GM18519 (cell line): ENCODE results near the gene HELT.
"Not testable (repeated sequence)": the region's sequence is repeated elsewhere in the genome, so short reads cannot be mapped to it uniquely, and the experiment has no call there.

Experiments
- ATAC-seq: cut with Tn5 transposase; IDR thresholded peaks from one replicate; pipeline ENCODE4 v1.9.1; 2021; ENCODE audit warnings: mild to moderate bottlenecking, moderate library complexity; ENCODE audit not compliant: unreplicated experiment, low FRiP score

HELT gene

GRCh38 chr4:185017964-185018772 lies at the start of gene HELT:
Gene HELT (plus strand): TSS chr4:185018490. CDS start chr4:185018929, 439 bp downstream.
- ATAC-seq, result no peak

GRCh38 chr4:184968784-184969201 lies 49.5 kb upstream of the HELT start:
- no peak for ATAC-seq

- no peak for ATAC-seq
Measured at GRCh38 chr4:184969610-184970009, 48.7 kb upstream of the HELT start.

- ATAC-seq, result no peak
Measured at GRCh38 chr4:184972991-184973390, 45.3 kb upstream of the HELT start.

- not testable (repeated sequence) for ATAC-seq
Measured at GRCh38 chr4:184976348-184976747, 41.9 kb upstream of the HELT start.

- ATAC-seq, result no peak
Measured at GRCh38 chr4:184977747-184978146, 40.5 kb upstream of the HELT start.

- no peak for ATAC-seq
Measured at GRCh38 chr4:184978211-184978610, 40.1 kb upstream of the HELT start.

- ATAC-seq, result no peak
Measured at GRCh38 chr4:184979461-184980124, 38.7 kb upstream of the HELT start.

- ATAC-seq, result no peak
Measured at GRCh38 chr4:184980261-184980660, 38.0 kb upstream of the HELT start.

GRCh38 chr4:184983672-184984356 lies 34.5 kb upstream of the HELT start:
- ATAC-seq, result no peak

GRCh38 chr4:184987493-184988031 lies 30.7 kb upstream of the HELT start:
- ATAC-seq, result no peak

GRCh38 chr4:184988611-184989010 lies 29.7 kb upstream of the HELT start:
- ATAC-seq, result no peak

GRCh38 chr4:184989283-184989682 lies 29.0 kb upstream of the HELT start:
- not testable (repeated sequence) for ATAC-seq

- ATAC-seq, result not testable (repeated sequence)
Measured at GRCh38 chr4:184990131-184990530, 28.2 kb upstream of the HELT start.

- ATAC-seq, result no peak
Measured at GRCh38 chr4:184991860-184992259, 26.4 kb upstream of the HELT start.

- no peak for ATAC-seq
Measured at GRCh38 chr4:184992422-184992821, 25.9 kb upstream of the HELT start.

- no peak for ATAC-seq
Measured at GRCh38 chr4:184993247-184993646, 25.0 kb upstream of the HELT start.

GRCh38 chr4:184994010-184994622 lies 24.2 kb upstream of the HELT start:
- ATAC-seq, result no peak

GRCh38 chr4:184994623-184995010 lies 23.7 kb upstream of the HELT start:
- no peak for ATAC-seq

GRCh38 chr4:184997656-184998055 lies 20.6 kb upstream of the HELT start:
- ATAC-seq, result not testable (repeated sequence)

GRCh38 chr4:185002784-185003183 lies 15.5 kb upstream of the HELT start:
- no peak for ATAC-seq
